ENCODE data around the gene ZEB1. TPM values are rescaled to one million over a fixed set of nuclear protein-coding genes. Genes with fewer than 3 reads are reported as not detected.

ZEB1 gene
- total and polyA plus RNA-seq, 10 of the 15 experiments (the other 5 are each of a cell fraction or from before 2014, with no cell fraction given) = 10.4 to 35.6 (median 24.5) TPM

GRCh38 chr10:31280972-31281371 is 38.0 kb upstream of the ZEB1 start:
- no peaks in the 10 kb centered on the region for H3K79me2 ChIP-seq (ENCODE audit: control insufficient read depth, insufficient read depth, low read length)
- no peak for TF ChIP-seq RUNX3 (IDR thresholded peaks at IDR 0.05; ENCODE audit: low read length)
- TF ChIP-seq BHLHE40 (IDR thresholded peaks at IDR 0.05; ENCODE audit: borderline replicate concordance in 1 of 2, low read depth in 2 of 2, low read length in 1 of 2) = no peak
- TF ChIP-seq ZNF384 (IDR thresholded peaks at IDR 0.05; ENCODE audit: borderline replicate concordance, low read depth, low read length) = no peak
- no peak for TF ChIP-seq IRF4 (IDR thresholded peaks at IDR 0.05; ENCODE audit: low read depth, low read length)
- TF ChIP-seq STAT3 (IDR thresholded peaks at IDR 0.05; ENCODE audit: low read depth, low read length) = no peak
- TF ChIP-seq IKZF1 (conservative IDR thresholded peaks at IDR 0.05) = no peak
- TF ChIP-seq MTA2 (IDR thresholded peaks at IDR 0.05; ENCODE audit: low read depth) = no peak
- TF ChIP-seq FOXK2 (IDR thresholded peaks at IDR 0.05) = no peak
- no peak for TF ChIP-seq CBX5 (IDR thresholded peaks at IDR 0.05; ENCODE audit: low read depth)
- TF ChIP-seq BCLAF1 (IDR thresholded peaks at IDR 0.05) = no peak
- TF ChIP-seq SP1 (IDR thresholded peaks at IDR 0.05; ENCODE audit: low read depth, low read length) = no peak
- no peak for TF ChIP-seq SKIL (IDR thresholded peaks at IDR 0.05; ENCODE audit: low read depth, poor library complexity, severe bottlenecking)
- TF ChIP-seq IRF3 (IDR thresholded peaks at IDR 0.05) = no peak
- TF ChIP-seq TCF12 (IDR thresholded peaks at IDR 0.05; ENCODE audit: low read depth, low read length) = no peak
- TF ChIP-seq EED (IDR thresholded peaks at IDR 0.05; ENCODE audit: low read depth) = no peak
- TF ChIP-seq E2F8 (IDR thresholded peaks at IDR 0.05; ENCODE audit: low read depth, partially characterized antibody) = no peak
- BruUV-seq (replicated peaks) = no TSS peak
- ChIA-PET POLR2A (no interaction called here), RAD21 (ENCODE audit: unreplicated experiment) (no interaction called here), SMC1A (ENCODE audit: uncharacterized antibody, unreplicated experiment) (no interaction called here), CTCF (no interaction called here)
- H3K27ac ChIP-seq (ENCODE audit: control insufficient read depth, insufficient read depth) = no peak overlapping the region
- FAIRE-seq = no peak
- in situ Hi-C loops (cut with MboI) = no loop called here
- no peak overlapping the region for H3K9ac ChIP-seq (ENCODE audit: control insufficient read depth, insufficient read depth, low read length)
- no peaks in the 10 kb centered on the region for H3K9me3 ChIP-seq (replicated peaks; ENCODE audit: control insufficient read depth, insufficient read depth, low read length)
- no peaks in the 10 kb centered on the region for H3K27me3 ChIP-seq (replicated peaks in 1 of 2; ENCODE audit: control insufficient read depth in 2 of 2, insufficient read depth in 2 of 2, low read length in 1 of 2)
- no peak overlapping the region for H3K4me3 ChIP-seq
- H2AFZ ChIP-seq (ENCODE audit: control insufficient read depth, low read depth, low read length) = no peak overlapping the region
- H3K36me3 ChIP-seq (ENCODE audit: control insufficient read depth in 2 of 2, insufficient read depth in 2 of 2, low read length in 1 of 2) = no peaks in the 10 kb centered on the region
- H4K20me1 ChIP-seq (ENCODE audit: control insufficient read depth, insufficient read depth) = no peaks in the 10 kb centered on the region
- H3K4me2 ChIP-seq (ENCODE audit: control insufficient read depth, insufficient read depth) = no peak overlapping the region
- DNase-seq (ENCODE audit: low read depth, low spot score) = no peak
- ATAC-seq = no peak
- no peaks in the 10 kb centered on the region for H3K4me1 ChIP-seq (ENCODE audit: control insufficient read depth, insufficient read depth, low read length)
- intact Hi-C loops (cut with micrococcal nuclease; ENCODE audit: unreplicated experiment) = no loop called here
- WGBS (ENCODE audit: insufficient coverage, insufficient replicate concordance, low lambda C conversion rate, missing lambda C conversion rate) = 26% methylated on average over 1 of the region's 1 CpG
